Measurements from ENCODE around the gene MRM3.

DNA sequence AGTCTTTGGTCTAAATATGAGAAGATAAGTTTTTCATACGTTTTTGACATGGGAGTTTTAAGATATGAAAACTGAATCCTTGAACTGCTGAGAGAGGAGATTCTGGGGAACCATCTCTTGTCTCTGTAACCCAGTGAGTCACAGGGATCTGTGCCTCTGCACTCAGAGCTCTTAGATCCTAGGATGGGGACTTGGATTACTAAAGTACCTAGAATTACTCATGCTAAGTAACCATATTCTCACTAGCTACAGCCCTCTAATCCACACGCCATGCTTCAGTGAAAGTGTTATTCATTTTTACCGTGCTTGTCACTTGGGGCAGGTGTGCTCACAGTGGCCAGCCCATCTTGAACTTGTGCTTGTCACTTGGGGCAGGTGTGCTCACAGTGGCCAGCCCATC, 2.0 kb downstream of the MRM3 start:
- TF ChIP-seq, protein P1, sequence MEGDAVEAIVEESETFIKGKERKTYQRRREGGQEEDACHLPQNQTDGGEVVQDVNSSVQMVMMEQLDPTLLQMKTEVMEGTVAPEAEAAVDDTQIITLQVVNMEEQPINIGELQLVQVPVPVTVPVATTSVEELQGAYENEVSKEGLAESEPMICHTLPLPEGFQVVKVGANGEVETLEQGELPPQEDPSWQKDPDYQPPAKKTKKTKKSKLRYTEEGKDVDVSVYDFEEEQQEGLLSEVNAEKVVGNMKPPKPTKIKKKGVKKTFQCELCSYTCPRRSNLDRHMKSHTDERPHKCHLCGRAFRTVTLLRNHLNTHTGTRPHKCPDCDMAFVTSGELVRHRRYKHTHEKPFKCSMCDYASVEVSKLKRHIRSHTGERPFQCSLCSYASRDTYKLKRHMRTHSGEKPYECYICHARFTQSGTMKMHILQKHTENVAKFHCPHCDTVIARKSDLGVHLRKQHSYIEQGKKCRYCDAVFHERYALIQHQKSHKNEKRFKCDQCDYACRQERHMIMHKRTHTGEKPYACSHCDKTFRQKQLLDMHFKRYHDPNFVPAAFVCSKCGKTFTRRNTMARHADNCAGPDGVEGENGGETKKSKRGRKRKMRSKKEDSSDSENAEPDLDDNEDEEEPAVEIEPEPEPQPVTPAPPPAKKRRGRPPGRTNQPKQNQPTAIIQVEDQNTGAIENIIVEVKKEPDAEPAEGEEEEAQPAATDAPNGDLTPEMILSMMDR (IDR thresholded peaks at IDR 0.05), result no peak
- TF ChIP-seq POLR2A (IDR thresholded peaks at IDR 0.05), result no peak
- TF ChIP-seq EP300 (IDR thresholded peaks at IDR 0.05; ENCODE audit: low read depth), result no peak

Measured in transverse colon (tissue), 3 donors.